Muscle layer of duodenum (tissue), 2 donors: ENCODE results near the gene HOXA7.
A peak's percentile ranks its signal among the peaks of the same experiment; 100 is the strongest.

ENCODE experiments used
- H3K27ac ChIP-seq: one replicate; pipeline ENCODE4 v1.7.0; 2013; ENCODE audit warnings: mild to moderate bottlenecking, low read length
- H3K27me3 ChIP-seq: one replicate; pipeline ENCODE4 v1.7.0; 2013; ENCODE audit warnings: low read depth, mild to moderate bottlenecking, control low read depth, low read length
- H3K36me3 ChIP-seq, 2 donors: one replicate each; pipeline ENCODE4 v1.7.0; 2013; ENCODE audit warnings: low read length in 2 of 2, control low read depth in 1 of 2, mild to moderate bottlenecking in 1 of 2; ENCODE audit not compliant: insufficient read depth in 2 of 2, control insufficient read depth in 1 of 2
- H3K4me1 ChIP-seq, 2 donors: one replicate each; pipeline ENCODE4 v1.7.0; 2013; ENCODE audit warnings: low read length in 2 of 2, mild to moderate bottlenecking in 2 of 2, control low read depth in 1 of 2, moderate library complexity in 1 of 2; ENCODE audit not compliant: insufficient read depth in 2 of 2, control insufficient read depth in 1 of 2
- H3K4me3 ChIP-seq, 2 donors: one replicate each; pipeline ENCODE4 v1.7.0; 2013; ENCODE audit warnings: low read length in 2 of 2, low read depth in 1 of 2, mild to moderate bottlenecking in 1 of 2
- H3K9me3 ChIP-seq, 2 donors: one replicate each; pipeline ENCODE4 v1.7.0; 2013; ENCODE audit warnings: low read length in 2 of 2, control low read depth in 1 of 2, mild to moderate bottlenecking in 1 of 2; ENCODE audit not compliant: control insufficient read depth in 1 of 2
- donor health status: healthy.

Gene HOXA7

GRCh38 chr7:27113991-27114769 lies 42.3 kb downstream of the HOXA7 start:
- H3K27ac ChIP-seq, result peak overlapping the region; percentile 90
- H3K36me3 ChIP-seq, result no peaks in the 10 kb centered on the region
- H3K27me3 ChIP-seq, result no peaks in the 10 kb centered on the region
- peak overlapping the region; percentile 66 to 68 for H3K4me3 ChIP-seq
- H3K9me3 ChIP-seq, result no peaks in the 10 kb centered on the region
- H3K4me1 ChIP-seq, result peaks cover 17 to 26% of the 10 kb centered on the region in 2 donors

DNA sequence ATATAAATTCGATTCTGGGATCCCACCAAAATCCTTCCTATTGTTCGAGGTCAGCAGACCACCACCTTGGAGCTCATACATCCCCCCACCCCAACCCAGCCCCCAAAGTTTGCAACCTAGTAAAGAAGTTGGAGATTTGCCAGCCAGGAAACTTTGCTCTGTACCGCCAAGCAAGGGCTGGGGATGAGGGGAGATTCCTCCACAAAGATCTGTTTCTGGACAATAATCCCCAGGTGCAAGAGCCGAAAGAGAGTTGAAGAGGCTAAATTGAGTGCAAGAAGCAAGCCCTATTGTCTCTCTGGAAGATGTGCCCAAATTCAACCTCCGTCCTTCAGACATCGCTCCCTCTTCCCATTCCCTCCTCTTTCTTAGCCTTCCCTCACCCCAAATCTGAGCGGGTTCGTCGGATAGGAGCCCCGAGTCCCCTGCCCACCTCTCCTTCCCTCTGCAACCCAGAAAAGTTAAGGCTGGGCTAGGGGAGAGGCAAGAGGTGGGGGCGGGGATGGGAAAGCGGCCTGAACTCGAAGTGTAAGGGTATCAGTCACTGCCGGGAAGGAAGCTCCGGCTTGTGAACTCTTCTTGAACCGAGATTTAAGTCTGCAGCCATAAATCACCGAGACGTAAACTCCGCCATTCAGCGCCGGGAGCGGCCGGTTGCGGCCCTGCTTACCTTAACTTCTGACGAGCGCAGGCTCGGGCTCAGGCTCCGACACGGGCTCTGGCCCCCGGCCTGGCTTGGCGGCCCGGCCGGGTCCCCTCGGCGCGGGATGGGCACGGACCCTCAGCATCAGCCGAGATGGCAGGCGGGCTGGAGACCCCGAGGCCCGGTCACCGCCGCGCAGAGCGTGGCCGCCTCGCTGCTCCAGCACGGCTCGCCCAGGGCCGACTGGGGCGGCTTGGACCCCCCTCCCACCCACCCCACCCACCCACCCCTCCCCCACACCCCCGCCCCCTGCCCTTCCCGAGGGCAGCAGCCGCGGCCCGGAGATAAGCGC lies 43.2 kb downstream of the HOXA7 start:
- Histone ChIP-seq H3K4me1 (peaks cover 14 to 22% of the 10 kb centered on the region in 2 donors), H3K9me3 (no peaks in the 10 kb centered on the region), H3K27ac (peak overlapping the region; percentile 79), H3K27me3 (no peaks in the 10 kb centered on the region), H3K36me3 (no peaks in the 10 kb centered on the region), H3K4me3 (peak overlapping the region; percentile 75 to 90)

- Histone ChIP-seq H3K27me3 (no peaks in the 10 kb centered on the region), H3K27ac (peak overlapping the region; percentile 79), H3K9me3 (no peaks in the 10 kb centered on the region), H3K4me3 (peak overlapping the region; percentile 75 to 90), H3K36me3 (no peaks in the 10 kb centered on the region), H3K4me1 (peaks cover 14 to 22% of the 10 kb centered on the region in 2 donors)
Measured at GRCh38 chr7:27112361-27112760, 44.1 kb downstream of the HOXA7 start.

GRCh38 chr7:27111751-27112277 lies 44.7 kb downstream of the HOXA7 start:
- no peaks in the 10 kb centered on the region for H3K9me3 ChIP-seq
- H3K27ac ChIP-seq, result peak overlapping the region; percentile 79
- no peaks in the 10 kb centered on the region for H3K36me3 ChIP-seq
- peak overlapping the region; percentile 75 to 90 for H3K4me3 ChIP-seq
- peaks cover 14 to 22% of the 10 kb centered on the region in 2 donors for H3K4me1 ChIP-seq
- no peaks in the 10 kb centered on the region for H3K27me3 ChIP-seq

DNA sequence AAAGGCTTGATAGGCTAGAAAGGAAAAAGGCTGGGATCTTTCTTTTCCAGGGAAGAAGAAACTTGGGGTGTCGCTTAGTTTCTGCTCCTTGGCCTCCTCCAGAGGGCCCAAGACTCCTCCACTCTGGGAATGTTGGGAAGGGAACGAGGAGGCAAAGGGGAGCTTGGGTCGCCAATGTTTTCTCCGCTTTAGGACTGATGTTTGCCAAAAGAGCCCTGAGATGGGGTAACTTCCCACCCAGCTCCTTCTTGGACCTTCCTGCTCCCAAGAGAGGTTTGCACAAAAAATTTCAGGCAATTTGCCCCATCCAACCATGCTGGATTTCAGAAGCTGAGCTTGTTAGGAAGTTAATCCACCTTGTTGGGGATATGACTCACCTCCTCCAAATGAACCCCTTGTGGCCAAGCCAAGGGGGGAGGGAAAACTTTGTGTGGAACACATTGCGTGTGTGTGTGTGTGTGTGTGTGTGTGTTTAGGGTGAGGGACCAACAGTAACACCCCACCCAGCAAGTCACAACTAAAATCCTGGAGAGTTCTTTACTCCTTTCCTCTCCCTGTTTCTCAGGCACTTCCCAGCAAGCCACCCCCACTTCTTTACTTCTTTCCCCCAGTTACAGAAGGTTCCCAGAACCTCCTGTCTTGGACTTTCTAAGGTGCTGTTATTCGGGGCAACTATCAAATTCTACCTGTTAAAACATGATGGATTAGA lies 45.3 kb downstream of the HOXA7 start:
- Histone ChIP-seq H3K27me3 (no peaks in the 10 kb centered on the region), H3K36me3 (no peaks in the 10 kb centered on the region), H3K27ac (peak overlapping the region; percentile 79), H3K4me1 (peaks cover 14 to 22% of the 10 kb centered on the region in 2 donors), H3K4me3 (peak overlapping the region; percentile 75 to 90), H3K9me3 (no peaks in the 10 kb centered on the region)

DNA sequence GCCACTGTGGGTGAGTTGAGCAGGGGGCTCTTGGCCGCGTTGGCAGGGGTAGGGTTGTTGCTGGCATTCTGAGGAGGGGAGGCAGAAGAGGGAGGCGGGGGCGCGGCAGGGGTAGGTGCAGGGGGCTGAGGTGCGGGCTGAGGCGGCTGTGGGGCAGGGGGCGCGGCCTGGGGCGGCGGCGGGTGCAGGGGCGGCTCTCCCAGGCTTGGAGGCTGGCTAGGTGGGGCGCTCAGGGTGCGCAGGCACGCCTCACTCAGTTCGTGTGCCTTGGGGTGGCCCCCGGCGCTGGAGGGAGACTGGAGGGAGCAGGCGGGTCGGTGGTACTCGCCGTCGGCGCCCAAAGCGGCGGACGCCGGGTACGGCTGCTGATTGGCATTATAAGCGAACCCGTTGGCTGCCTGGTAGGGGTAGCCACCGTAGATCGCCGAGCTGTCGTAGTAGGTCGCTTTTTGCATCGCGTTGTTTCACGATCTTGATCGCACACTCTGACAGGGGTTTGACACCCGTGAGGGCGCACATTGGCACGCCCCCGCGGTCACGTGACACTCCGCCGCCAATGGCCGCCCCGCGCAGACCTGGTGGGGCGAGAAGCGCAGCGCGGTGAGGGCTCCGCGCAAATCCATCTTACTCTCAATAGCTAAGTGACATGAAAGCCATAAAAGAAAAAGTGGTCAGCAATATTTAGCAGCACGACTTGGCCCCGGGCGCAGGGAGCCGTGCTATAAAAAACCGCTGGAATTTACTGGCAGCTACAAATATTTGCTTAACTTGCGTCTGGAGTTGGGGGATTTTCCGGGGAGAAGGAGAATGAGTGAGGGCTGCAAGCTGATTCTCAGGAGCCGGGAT lies 46.1 kb downstream of the HOXA7 start:
- H3K9me3 ChIP-seq, result no peaks in the 10 kb centered on the region
- H3K4me3 ChIP-seq, result peak overlapping the region; percentile 50 to 90
- H3K27ac ChIP-seq, result peak overlapping the region; percentile 79
- no peaks in the 10 kb centered on the region for H3K36me3 ChIP-seq
- no peaks in the 10 kb centered on the region for H3K27me3 ChIP-seq
- H3K4me1 ChIP-seq, result peaks cover 14 to 22% of the 10 kb centered on the region in 2 donors

- Histone ChIP-seq H3K36me3 (no peaks in the 10 kb centered on the region), H3K27me3 (no peaks in the 10 kb centered on the region), H3K4me3 (peak overlapping the region in 1 of 2 donors; percentile 90), H3K9me3 (no peaks in the 10 kb centered on the region), H3K27ac (peak overlapping the region; percentile 95), H3K4me1 (peaks cover 14 to 22% of the 10 kb centered on the region in 2 donors)
Measured at GRCh38 chr7:27109466-27110185, 46.8 kb downstream of the HOXA7 start.

DNA sequence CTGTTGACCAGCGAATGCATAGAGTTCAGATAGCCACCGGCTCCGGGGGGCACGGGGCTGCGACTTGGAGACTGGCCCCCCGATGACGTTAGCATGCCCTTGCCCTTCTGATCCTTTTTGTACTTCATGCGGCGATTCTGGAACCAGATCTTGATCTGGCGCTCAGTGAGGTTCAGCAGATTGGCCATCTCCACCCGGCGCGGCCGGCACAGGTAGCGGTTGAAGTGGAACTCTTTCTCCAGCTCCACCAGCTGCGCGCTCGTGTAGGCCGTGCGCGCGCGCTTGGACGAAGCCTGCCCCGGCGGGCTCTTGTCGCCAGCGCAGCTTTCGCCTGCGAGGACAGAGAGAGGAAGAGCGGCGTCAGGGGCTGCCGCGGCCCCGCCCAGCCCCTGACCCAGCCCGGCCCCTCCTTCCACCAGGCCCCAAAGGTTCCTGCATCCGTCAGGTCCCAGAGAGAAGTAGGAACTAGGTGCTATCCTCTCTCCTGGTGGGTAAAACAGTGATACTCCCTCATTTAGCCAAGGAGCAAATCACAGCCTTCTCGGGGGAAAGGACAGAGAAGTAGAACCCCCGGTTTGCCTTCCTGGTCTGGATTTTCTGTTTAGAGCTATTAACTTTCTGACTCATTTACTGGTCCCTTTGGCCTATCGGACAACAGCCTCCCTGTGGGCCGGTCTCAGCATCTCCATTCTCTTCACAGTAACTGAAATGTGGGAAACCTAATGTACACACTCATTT lies 47.9 kb downstream of the HOXA7 start:
- peak overlapping the region; percentile 95 for H3K27ac ChIP-seq
- H3K36me3 ChIP-seq, result no peaks in the 10 kb centered on the region
- no peaks in the 10 kb centered on the region for H3K9me3 ChIP-seq
- peak overlapping the region; percentile 26 to 90 for H3K4me3 ChIP-seq
- peaks cover under 1% of the 10 kb centered on the region for H3K27me3 ChIP-seq
- H3K4me1 ChIP-seq, result peaks cover 14 to 22% of the 10 kb centered on the region in 2 donors
